ENCODE data around the gene CCDC88A. TPM values are rescaled to one million over a fixed set of nuclear protein-coding genes. Genes with fewer than 3 reads are reported as not detected.

Gene CCDC88A
- polyA plus RNA-seq, 3 donors from 2014 or later = 1.4 to 8.9 (median 2.0) TPM

GRCh38 chr2:55355451-55355850, 64.2 kb downstream of the CCDC88A start:
- no peak for DNase-seq
- Mint-ChIP-seq H3K9me3 (no peaks in the 10 kb centered on the region), H3K27me3 (ENCODE audit: low read depth in 3 of 3) (peaks cover 0 to 1% (median 0%) of the 10 kb centered on the region in 3 donors), H3K36me3 (peaks cover 3 to 11% (median 3%) of the 10 kb centered on the region in 3 donors), H3K4me3 (no peak overlapping the region), H3K4me1 (no peaks in the 10 kb centered on the region), H3K27ac (no peak overlapping the region)

GRCh38 chr2:55351672-55352071, 68.0 kb downstream of the CCDC88A start:
- no peak overlapping the region for H3K4me3 Mint-ChIP-seq

GRCh38 chr2:55345064-55345463, 74.6 kb downstream of the CCDC88A start:
- DNase-seq = no peak
- Mint-ChIP-seq H3K36me3 (peaks cover 0 to 4% (median 0%) of the 10 kb centered on the region in 3 donors), H3K4me1 (no peaks in the 10 kb centered on the region), H3K9me3 (no peaks in the 10 kb centered on the region), H3K27me3 (ENCODE audit: low read depth in 3 of 3) (no peaks in the 10 kb centered on the region), H3K4me3 (no peak overlapping the region), H3K27ac (no peak overlapping the region)

More at GRCh38 chr2:55351672-55352071, 68.0 kb downstream of the CCDC88A start:
- peaks cover 3 to 7% (median 3%) of the 10 kb centered on the region in 3 donors for H3K36me3 Mint-ChIP-seq
- no peaks in the 10 kb centered on the region for H3K9me3 Mint-ChIP-seq
- H3K4me1 Mint-ChIP-seq = no peaks in the 10 kb centered on the region
- no peak overlapping the region for H3K27ac Mint-ChIP-seq
- DNase-seq = no peak
- H3K27me3 Mint-ChIP-seq (ENCODE audit: low read depth in 3 of 3) = peaks cover 0 to 1% (median 0%) of the 10 kb centered on the region in 3 donors

- Mint-ChIP-seq H3K4me3 (no peak overlapping the region), H3K9me3 (no peaks in the 10 kb centered on the region), H3K36me3 (peaks cover 0 to 4% (median 0%) of the 10 kb centered on the region in 3 donors), H3K27ac (no peak overlapping the region), H3K27me3 (ENCODE audit: low read depth in 3 of 3) (peaks cover 0 to 2% (median 0%) of the 10 kb centered on the region in 3 donors), H3K4me1 (no peaks in the 10 kb centered on the region)
- no peak for DNase-seq
Observed at GRCh38 chr2:55338268-55338667, 81.4 kb downstream of the CCDC88A start.

GRCh38 chr2:55334728-55335127, 84.9 kb downstream of the CCDC88A start:
- Mint-ChIP-seq H3K36me3 (peaks cover 0 to 11% (median 3%) of the 10 kb centered on the region in 3 donors), H3K27ac (no peak overlapping the region), H3K9me3 (no peaks in the 10 kb centered on the region), H3K4me3 (no peak overlapping the region), H3K27me3 (ENCODE audit: low read depth in 3 of 3) (peaks cover 0 to 2% (median 0%) of the 10 kb centered on the region in 3 donors), H3K4me1 (no peaks in the 10 kb centered on the region)
- no peak for DNase-seq

GRCh38 chr2:55330541-55331297, 88.9 kb downstream of the CCDC88A start:
- Mint-ChIP-seq H3K9me3 (peaks cover 0 to 3% (median 0%) of the 10 kb centered on the region in 6 donors), H3K27ac (no peak overlapping the region), H3K4me3 (no peak overlapping the region), H3K36me3 (peaks cover 0 to 26% (median 15%) of the 10 kb centered on the region in 3 donors), H3K4me1 (no peaks in the 10 kb centered on the region), H3K27me3 (ENCODE audit: low read depth in 3 of 3) (no peaks in the 10 kb centered on the region)
- DNase-seq = no peak

- H3K4me1 Mint-ChIP-seq = no peaks in the 10 kb centered on the region
- H3K27me3 Mint-ChIP-seq (ENCODE audit: low read depth in 3 of 3) = no peaks in the 10 kb centered on the region
- peaks cover 0 to 3% (median 0%) of the 10 kb centered on the region in 6 donors for H3K9me3 Mint-ChIP-seq
- no peak overlapping the region for H3K27ac Mint-ChIP-seq
- H3K36me3 Mint-ChIP-seq = peaks cover 0 to 29% (median 15%) of the 10 kb centered on the region in 3 donors
- H3K4me3 Mint-ChIP-seq = no peak overlapping the region
- DNase-seq = no peak
Observed at GRCh38 chr2:55327470-55328230, 92.0 kb downstream of the CCDC88A start.

- Mint-ChIP-seq H3K9me3 (no peaks in the 10 kb centered on the region), H3K36me3 (peaks cover 3 to 12% (median 11%) of the 10 kb centered on the region in 3 donors), H3K4me3 (no peak overlapping the region), H3K27me3 (ENCODE audit: low read depth in 3 of 3) (no peaks in the 10 kb centered on the region), H3K4me1 (no peaks in the 10 kb centered on the region), H3K27ac (no peak overlapping the region)
- DNase-seq = no peak
Observed at GRCh38 chr2:55314985-55315384, 104.7 kb downstream of the CCDC88A start.

GRCh38 chr2:55311444-55311870, 108.2 kb downstream of the CCDC88A start:
- Mint-ChIP-seq H3K4me1 (no peaks in the 10 kb centered on the region), H3K27me3 (ENCODE audit: low read depth in 3 of 3) (no peaks in the 10 kb centered on the region), H3K36me3 (peaks cover 3 to 12% (median 11%) of the 10 kb centered on the region in 3 donors), H3K4me3 (no peak overlapping the region), H3K9me3 (no peaks in the 10 kb centered on the region), H3K27ac (no peak overlapping the region)
- no peak for DNase-seq

GRCh38 chr2:55309446-55309845, 110.2 kb downstream of the CCDC88A start:
- H3K4me1 Mint-ChIP-seq = no peaks in the 10 kb centered on the region
- no peak overlapping the region for H3K27ac Mint-ChIP-seq
- peaks cover 3 to 8% (median 8%) of the 10 kb centered on the region in 3 donors for H3K36me3 Mint-ChIP-seq
- H3K9me3 Mint-ChIP-seq = no peaks in the 10 kb centered on the region
- no peak for DNase-seq
- H3K4me3 Mint-ChIP-seq = no peak overlapping the region
- H3K27me3 Mint-ChIP-seq (ENCODE audit: low read depth in 3 of 3) = no peaks in the 10 kb centered on the region

GRCh38 chr2:55302241-55302640, 117.4 kb downstream of the CCDC88A start:
- H3K4me3 Mint-ChIP-seq = peak overlapping the region in 2 of 5 donors; percentile 1 to 25
- no peaks in the 10 kb centered on the region for H3K27me3 Mint-ChIP-seq (ENCODE audit: low read depth in 3 of 3)
- no peaks in the 10 kb centered on the region for H3K9me3 Mint-ChIP-seq

GRCh38 chr2:55301277-55301676, 118.4 kb downstream of the CCDC88A start:
- Mint-ChIP-seq H3K36me3 (peaks cover 0 to 5% (median 0%) of the 10 kb centered on the region in 3 donors), H3K27ac (no peak overlapping the region)
- no peak for DNase-seq

More at GRCh38 chr2:55302241-55302640, 117.4 kb downstream of the CCDC88A start:
- DNase-seq = peak in 1 of 3 donors; percentile 13
- Mint-ChIP-seq H3K27ac (peak overlapping the region in 1 of 6 donors; percentile 32), H3K4me1 (peaks cover 4 to 7% of the 10 kb centered on the region in 2 donors), H3K36me3 (peaks cover 0 to 5% (median 0%) of the 10 kb centered on the region in 3 donors)

GRCh38 chr2:55296393-55296792, 123.3 kb downstream of the CCDC88A start:
- DNase-seq = no peak
- H3K36me3 Mint-ChIP-seq = peaks cover 0 to 5% (median 0%) of the 10 kb centered on the region in 3 donors
- no peaks in the 10 kb centered on the region for H3K27me3 Mint-ChIP-seq (ENCODE audit: low read depth in 3 of 3)
- H3K4me3 Mint-ChIP-seq = no peak overlapping the region
- H3K4me1 Mint-ChIP-seq = peaks cover 8 to 18% of the 10 kb centered on the region in 2 donors
- H3K27ac Mint-ChIP-seq = no peak overlapping the region
- H3K9me3 Mint-ChIP-seq = no peaks in the 10 kb centered on the region

More at GRCh38 chr2:55301277-55301676, 118.4 kb downstream of the CCDC88A start:
- peaks cover 4 to 7% of the 10 kb centered on the region in 2 donors for H3K4me1 Mint-ChIP-seq
- H3K27me3 Mint-ChIP-seq (ENCODE audit: low read depth in 3 of 3) = no peaks in the 10 kb centered on the region
- H3K4me3 Mint-ChIP-seq = no peak overlapping the region
- no peaks in the 10 kb centered on the region for H3K9me3 Mint-ChIP-seq

GRCh38 chr2:55283083-55283482, 136.6 kb downstream of the CCDC88A start:
- peaks cover 0 to 3% (median 0%) of the 10 kb centered on the region in 3 donors for H3K36me3 Mint-ChIP-seq
- H3K27ac Mint-ChIP-seq = peak overlapping the region; percentile 38 to 98 (median 66)
- H3K27me3 Mint-ChIP-seq (ENCODE audit: low read depth in 3 of 3) = peaks cover 0 to 2% (median 0%) of the 10 kb centered on the region in 3 donors
- no peak for DNase-seq
- no peaks in the 10 kb centered on the region for H3K9me3 Mint-ChIP-seq
- peak overlapping the region; percentile 91 to 97 (median 92) for H3K4me3 Mint-ChIP-seq
- peaks cover 28 to 36% of the 10 kb centered on the region in 2 donors for H3K4me1 Mint-ChIP-seq
